ENCODE data around the gene ACTL6B. TPM values are rescaled to one million over a fixed set of nuclear protein-coding genes. Genes with fewer than 3 reads are reported as not detected.

The ACTL6B gene
- total and polyA plus RNA-seq, 9 of the 15 experiments (the other 6 are each of a cell fraction or from before 2014, with no cell fraction given) = not detected

DNA sequence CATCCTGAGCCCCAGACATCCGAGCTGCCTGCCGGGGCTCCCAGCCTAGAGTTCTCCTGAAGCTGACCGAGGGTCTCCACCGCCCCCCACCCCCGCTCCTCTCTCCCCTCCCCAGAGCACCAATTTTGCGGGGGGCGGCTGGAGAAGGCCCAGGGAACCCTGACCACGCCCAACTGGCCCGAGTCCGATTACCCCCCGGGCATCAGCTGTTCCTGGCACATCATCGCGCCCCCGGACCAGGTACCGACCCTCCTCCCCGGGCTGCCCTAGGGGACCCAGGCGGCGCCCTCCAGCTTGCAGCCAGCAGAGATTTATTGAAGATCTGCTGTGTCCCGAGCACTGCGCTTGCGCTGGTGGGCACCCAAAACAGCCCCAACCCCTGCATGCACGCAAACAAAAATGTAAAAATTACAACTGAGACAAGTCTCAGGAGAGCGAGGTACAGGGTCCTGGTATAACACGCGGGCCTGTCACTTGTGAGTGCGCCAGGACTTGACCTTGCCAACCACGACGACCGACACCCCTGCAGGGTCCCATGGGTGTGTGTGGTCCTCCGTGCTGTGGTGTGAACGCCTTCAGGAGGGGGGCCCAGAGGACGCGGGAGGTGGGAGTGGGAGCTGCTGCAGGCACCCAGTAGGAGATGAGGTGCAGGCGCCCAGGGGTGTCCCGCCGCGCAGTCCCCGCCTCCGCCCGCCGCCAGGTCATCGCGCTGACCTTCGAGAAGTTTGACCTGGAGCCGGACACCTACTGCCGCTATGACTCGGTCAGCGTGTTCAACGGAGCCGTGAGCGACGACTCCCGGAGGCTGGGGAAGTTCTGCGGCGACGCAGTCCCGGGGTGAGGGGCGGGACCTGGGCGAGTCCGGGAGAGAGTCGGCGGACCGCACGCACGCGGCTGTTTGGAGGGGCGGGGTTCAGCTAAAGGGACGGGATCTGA, 51.0 kb downstream of the ACTL6B start (continued):
- TF ChIP-seq, protein P1, sequence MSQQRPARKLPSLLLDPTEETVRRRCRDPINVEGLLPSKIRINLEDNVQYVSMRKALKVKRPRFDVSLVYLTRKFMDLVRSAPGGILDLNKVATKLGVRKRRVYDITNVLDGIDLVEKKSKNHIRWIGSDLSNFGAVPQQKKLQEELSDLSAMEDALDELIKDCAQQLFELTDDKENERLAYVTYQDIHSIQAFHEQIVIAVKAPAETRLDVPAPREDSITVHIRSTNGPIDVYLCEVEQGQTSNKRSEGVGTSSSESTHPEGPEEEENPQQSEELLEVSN (IDR thresholded peaks at IDR 0.05; ENCODE audit: borderline replicate concordance in 1 of 2, extremely low read depth in 1 of 2, insufficient read depth in 1 of 2, insufficient read length in 1 of 2, low read depth in 1 of 2, low read length in 1 of 2, poor library complexity in 1 of 2, severe bottlenecking in 1 of 2) = peak; percentile 20 to 90
- no peak for TF ChIP-seq RBBP5 (IDR thresholded peaks at IDR 0.05; ENCODE audit: borderline replicate concordance, insufficient read depth, low read length, poor library complexity, severe bottlenecking)

DNA sequence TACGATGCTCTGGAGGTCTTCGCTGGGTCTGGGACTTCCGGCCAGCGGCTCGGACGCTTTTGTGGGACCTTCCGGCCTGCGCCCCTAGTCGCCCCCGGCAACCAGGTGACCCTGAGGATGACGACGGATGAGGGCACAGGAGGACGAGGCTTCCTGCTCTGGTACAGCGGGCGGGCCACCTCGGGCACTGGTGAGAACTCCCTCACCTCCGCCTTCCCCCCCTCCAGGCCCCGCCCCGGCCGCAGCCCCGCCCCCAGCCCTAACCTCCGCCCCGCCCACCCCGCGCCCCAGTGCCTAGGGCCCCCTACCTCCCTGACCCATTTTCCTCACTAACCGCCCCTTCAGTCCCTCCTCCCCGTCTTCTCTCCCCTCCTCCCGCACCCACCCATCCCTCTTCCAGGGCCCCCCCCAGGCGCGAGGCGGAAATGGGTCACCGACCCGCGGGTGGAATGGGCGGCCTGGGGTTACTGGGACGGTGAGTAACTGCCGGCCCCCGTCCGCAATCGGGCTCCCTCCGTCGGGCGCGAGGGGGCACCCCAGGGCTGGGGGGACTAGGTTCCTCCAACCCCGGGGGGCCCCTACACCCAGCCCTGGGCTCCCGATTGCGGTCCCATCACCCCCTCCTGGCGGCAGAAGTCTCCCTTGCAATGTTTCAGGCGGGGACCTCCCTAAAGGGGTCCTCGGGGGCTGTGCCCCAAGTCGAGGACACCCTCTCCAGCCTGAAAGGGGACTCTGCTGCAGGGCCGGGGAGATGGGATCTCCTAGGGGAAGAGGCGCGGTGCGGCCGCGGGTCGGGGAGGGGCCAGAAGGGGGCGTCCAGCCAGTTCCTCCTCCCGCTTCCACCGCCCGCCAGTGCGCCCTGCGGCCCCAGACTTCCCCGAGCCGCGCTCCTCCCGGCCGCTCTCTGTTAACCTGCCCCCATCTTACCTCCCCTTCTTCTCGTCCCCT, 51.9 kb downstream of the ACTL6B start:
- Histone ChIP-seq H3K36me3 (ENCODE audit: control insufficient read depth, insufficient read depth, low read length) (no peaks in the 10 kb centered on the region), H3K4me2 (ENCODE audit: insufficient read depth, low read length) (peak overlapping the region; percentile 89), H3K9ac (ENCODE audit: insufficient read depth in 1 of 2, low read depth in 2 of 2, low read length in 2 of 2) (peak overlapping the region; percentile 42 to 90; a peak in 3 of 4 replicates), H4K20me1 (replicated peaks; ENCODE audit: control insufficient read depth, insufficient read depth, low read length) (no peaks in the 10 kb centered on the region), H3K9me3 (replicated peaks; ENCODE audit: control insufficient read depth, insufficient read depth, low read depth, low read length) (no peaks in the 10 kb centered on the region), H3K4me1 (replicated peaks in 1 of 2; ENCODE audit: control insufficient read depth in 2 of 2, insufficient read depth in 2 of 2, low read length in 2 of 2) (peaks cover 35 to 65% of the 10 kb centered on the region in 2 experiments), H3K79me2 (ENCODE audit: control insufficient read depth, insufficient read depth, low read length) (peaks cover 5% of the 10 kb centered on the region; the same call in 1 of the 3 replicates), H3K27ac (ENCODE audit: extremely low read depth, low read depth, low read length) (peak overlapping the region; percentile 54), H3K27me3 (ENCODE audit: control insufficient read depth in 2 of 2, insufficient read depth in 2 of 2, low read length in 2 of 2) (no peaks in the 10 kb centered on the region), H3K4me3 (peak overlapping the region; percentile 58), H3K9me1 (ENCODE audit: control insufficient read depth, insufficient read depth, low read length) (peaks cover 5% of the 10 kb centered on the region), H2AFZ (ENCODE audit: low read depth, low read length) (peak overlapping the region; percentile 95)
- in situ Hi-C loops (cut with MboI) (no loop called here), intact Hi-C loops (cut with micrococcal nuclease) (loop anchor here (2.0 kb wide), 2 partner anchors 68 to 88 kb away; partner anchors contain the start of gene GNB2)
- peak; percentile 93 to 97 (median 96) for DNase-seq (ENCODE audit: extremely low read depth in 1 of 4, low spot score in 3 of 4)
- FAIRE-seq = peak; percentile 69
- ChIA-PET CTCF (ENCODE audit: low intra/inter-chr PET ratio) (interaction anchor here (0.5 to 0.8 kb wide), 5 partner anchors 70 to 121 kb away, joined by 3 to 8 read pairs (median 3); no protein-coding TSS in a partner anchor), POLR2A (interaction anchor here (0.5 to 1.6 kb wide), 6 partner anchors 14 to 153 kb away, joined by 3 to 8 read pairs (median 3); partner anchors contain the start of genes FBXO24 and LRCH4)
- peak; percentile 91 for ATAC-seq
- no TSS peak for BruUV-seq (replicated peaks)
- WGBS (ENCODE audit: insufficient coverage, low coverage, missing lambda C conversion rate) = 3% methylated on average over 34 of the region's 70 CpGs
- TF ChIP-seq KDM1A (IDR thresholded peaks at IDR 0.05) = peak; percentile 97
- TF ChIP-seq ZNF3 (CRISPR knock-in tag; IDR thresholded peaks at IDR 0.05) = no peak
- TF ChIP-seq RAD21 (CRISPR knock-in tag; conservative IDR thresholded peaks at IDR 0.05 in 1 of 2, IDR thresholded peaks at IDR 0.05 in 1 of 2) = peak; percentile 65
- TF ChIP-seq, protein P2, sequence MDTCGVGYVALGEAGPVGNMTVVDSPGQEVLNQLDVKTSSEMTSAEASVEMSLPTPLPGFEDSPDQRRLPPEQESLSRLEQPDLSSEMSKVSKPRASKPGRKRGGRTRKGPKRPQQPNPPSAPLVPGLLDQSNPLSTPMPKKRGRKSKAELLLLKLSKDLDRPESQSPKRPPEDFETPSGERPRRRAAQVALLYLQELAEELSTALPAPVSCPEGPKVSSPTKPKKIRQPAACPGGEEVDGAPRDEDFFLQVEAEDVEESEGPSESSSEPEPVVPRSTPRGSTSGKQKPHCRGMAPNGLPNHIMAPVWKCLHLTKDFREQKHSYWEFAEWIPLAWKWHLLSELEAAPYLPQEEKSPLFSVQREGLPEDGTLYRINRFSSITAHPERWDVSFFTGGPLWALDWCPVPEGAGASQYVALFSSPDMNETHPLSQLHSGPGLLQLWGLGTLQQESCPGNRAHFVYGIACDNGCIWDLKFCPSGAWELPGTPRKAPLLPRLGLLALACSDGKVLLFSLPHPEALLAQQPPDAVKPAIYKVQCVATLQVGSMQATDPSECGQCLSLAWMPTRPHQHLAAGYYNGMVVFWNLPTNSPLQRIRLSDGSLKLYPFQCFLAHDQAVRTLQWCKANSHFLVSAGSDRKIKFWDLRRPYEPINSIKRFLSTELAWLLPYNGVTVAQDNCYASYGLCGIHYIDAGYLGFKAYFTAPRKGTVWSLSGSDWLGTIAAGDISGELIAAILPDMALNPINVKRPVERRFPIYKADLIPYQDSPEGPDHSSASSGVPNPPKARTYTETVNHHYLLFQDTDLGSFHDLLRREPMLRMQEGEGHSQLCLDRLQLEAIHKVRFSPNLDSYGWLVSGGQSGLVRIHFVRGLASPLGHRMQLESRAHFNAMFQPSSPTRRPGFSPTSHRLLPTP (IDR thresholded peaks at IDR 0.05; ENCODE audit: borderline replicate concordance, extremely low read depth, insufficient read length) = no peak
- TF ChIP-seq HDAC1 (IDR thresholded peaks at IDR 0.05) = peak in 1 of 2 experiments; percentile 76; a peak in 3 of 4 replicates
- TF ChIP-seq ZNF224 (CRISPR knock-in tag; IDR thresholded peaks at IDR 0.05) = no peak

All from K562 (cell line).